GM12878 (cell line): Measurements from ENCODE around the gene DDX23. TPM values are rescaled to one million over a fixed set of nuclear protein-coding genes. Genes with fewer than 3 reads are reported as not detected.
A peak's percentile ranks its signal among the peaks of the same experiment; 100 is the strongest.

Experiments
- ATAC-seq: fragments of 200-7000 bp; cut with Tn5 transposase; 3 replicates; pipeline ENCODE4 v1.9.1; 2020; ENCODE audit warnings: mild to moderate bottlenecking, moderate library complexity
- BruUV-seq: library from RNA; stranded (reverse); fragments of 400-500 nt; replicated peaks from 2 replicates; lab custom pipeline; 2021; lab: Mats Ljungman, UMichigan
- CTCF ChIA-PET: fragments of 300-600 bp; sonication (Branson Sonifier 250); formaldehyde crosslinking; extraction: SDS; loops from one replicate; lab custom pipeline; 2021; ENCODE audit warnings: inconsistent platforms; lab: Yijun Ruan, JAX
- POLR2A ChIA-PET: fragments of 350-600 bp; formaldehyde crosslinking; extraction: SDS; loops from one replicate; lab custom pipeline; 2021; ENCODE audit warnings: inconsistent platforms; lab: Charles Lee
- RAD21 ChIA-PET: fragments of 300-600 bp; sonication (Branson Sonifier 250); formaldehyde crosslinking; loops from one replicate; lab custom pipeline; 2023; ENCODE audit warnings: antibody characterized with exemption; ENCODE audit not compliant: unreplicated experiment; lab: Charles Lee
- SMC1A ChIA-PET: fragments of 300-600 bp; sonication (Branson Sonifier 250); formaldehyde crosslinking; loops from one replicate; lab custom pipeline; 2023; ENCODE audit not compliant: unreplicated experiment, uncharacterized antibody; lab: Charles Lee
- DNase-seq: peaks from one replicate; pipeline ENCODE4 v3.0.0-alpha.2; 2011; ENCODE audit warnings: low read depth, low spot score
- FAIRE-seq: peaks from 3 replicates; lab custom pipeline; 2011; peaks lifted over from hg19 to GRCh38; lab: Jason Lieb, UNC
- H2AFZ ChIP-seq: 2 replicates; pipeline ENCODE4 v1.6.0; 2011; ENCODE audit warnings: low read depth, low read length, control low read depth; ENCODE audit not compliant: control insufficient read depth
- H3K27ac ChIP-seq: 2 replicates; pipeline ENCODE4 v1.5.1; 2011; ENCODE audit warnings: control low read depth; ENCODE audit not compliant: control insufficient read depth, insufficient read depth
- H3K27me3 ChIP-seq, 2 experiments: replicated peaks in 1 of 2; 2 replicates each; pipeline versions ENCODE4 v1.6.0 to v1.6.1; 2011; ENCODE audit warnings: low read length in 1 of 2; ENCODE audit not compliant: control insufficient read depth in 2 of 2, insufficient read depth in 2 of 2
- H3K36me3 ChIP-seq, 2 experiments: 2 replicates each; pipeline ENCODE4 v1.5.1; 2011; ENCODE audit warnings: low read length in 1 of 2; ENCODE audit not compliant: control insufficient read depth in 2 of 2, insufficient read depth in 2 of 2
- H3K4me1 ChIP-seq: 2 replicates; pipeline ENCODE4 v1.6.1; 2011; ENCODE audit warnings: mild to moderate bottlenecking, low read length, moderate library complexity, mixed read lengths; ENCODE audit not compliant: control insufficient read depth, insufficient read depth
- H3K4me2 ChIP-seq: 2 replicates; pipeline ENCODE4 v1.6.0; 2011; ENCODE audit warnings: control low read depth; ENCODE audit not compliant: control insufficient read depth, insufficient read depth
- H3K4me3 ChIP-seq: fragments of 200-600 bp; sonication (generic); 2 replicates; pipeline ENCODE4 v1.5.1; 2016
- H3K79me2 ChIP-seq: 2 replicates; pipeline ENCODE4 v1.6.0; 2011; ENCODE audit warnings: low read length; ENCODE audit not compliant: control insufficient read depth, insufficient read depth
- H3K9ac ChIP-seq: 2 replicates; pipeline ENCODE4 v1.8.0; 2011; ENCODE audit warnings: low read length, control low read depth, mixed read lengths; ENCODE audit not compliant: control insufficient read depth, insufficient read depth
- H3K9me3 ChIP-seq: replicated peaks from 3 replicates; pipeline ENCODE4 v1.5.1; 2011; ENCODE audit warnings: mild to moderate bottlenecking, low read length; ENCODE audit not compliant: control insufficient read depth, insufficient read depth
- H4K20me1 ChIP-seq: 2 replicates; pipeline ENCODE4 v1.6.0; 2011; ENCODE audit not compliant: control insufficient read depth, insufficient read depth
- BHLHE40 ChIP-seq, 2 experiments: fragments of 450-650 bp in 1 of 2; IDR thresholded peaks; 2 replicates each; pipeline ENCODE4 v1.6.1; 2011 to 2017; ENCODE audit warnings: low read depth in 2 of 2, borderline replicate concordance in 1 of 2, improper control_type of control experiment in 1 of 2, low read length in 1 of 2, mild to moderate bottlenecking in 1 of 2
- CREM ChIP-seq: IDR thresholded peaks from 2 replicates; pipeline ENCODE4 v1.6.1; 2014; ENCODE audit warnings: antibody characterized with exemption, low read depth
- NR2C1 ChIP-seq: fragments of 450-650 bp; IDR thresholded peaks from 2 replicates; pipeline ENCODE4 v1.6.1; 2017; ENCODE audit warnings: antibody characterized with exemption, mild to moderate bottlenecking, moderate library complexity
- PML ChIP-seq: IDR thresholded peaks from 2 replicates; pipeline ENCODE4 v1.6.1; 2012; ENCODE audit warnings: low read length, inconsistent platforms
- RFX5 ChIP-seq: IDR thresholded peaks from 2 replicates; pipeline ENCODE4 v1.6.1; 2011; ENCODE audit warnings: low read depth, low read length, improper control_type of control experiment
- TCF12 ChIP-seq: IDR thresholded peaks from 2 replicates; pipeline ENCODE4 v1.6.1; 2011; ENCODE audit warnings: low read depth, mild to moderate bottlenecking, low read length
- YBX1 ChIP-seq: fragments of 450-650 bp; IDR thresholded peaks from 2 replicates; pipeline ENCODE4 v1.6.1; 2016; ENCODE audit warnings: antibody characterized with exemption
- WGBS: methylation state at CpG from one replicate; pipeline ENCODE4 v1.1.6; 2016; ENCODE audit warnings: low lambda C conversion rate; ENCODE audit not compliant: insufficient replicate concordance, insufficient coverage; ENCODE audit errors: missing lambda C conversion rate; 5-methylcytosine and 5-hydroxymethylcytosine counted together
- in situ Hi-C: fragments of 300-500 bp; cut with MboI; formaldehyde crosslinking; loops from 9 replicates; pipeline ENCODE4 v1.14.3; 2018; ENCODE audit warnings: mixed read lengths
- intact Hi-C: fragments of 100-400 bp; cut with micrococcal nuclease; formaldehyde crosslinking; loops from one replicate; pipeline ENCODE4 v1.14.2; 2022; ENCODE audit not compliant: unreplicated experiment
- polyA plus RNA-seq, 11 experiments: library from polyadenylated mRNA; depleted of rRNA in 4 of 11; unstranded in 6 of 11; stranded (reverse) in 5 of 11; fragments of >200 nt; fragmentation: Nextera tagmentation in 4 of 11; fragmentation: Illumina TruSeq in 1 of 11; extraction: Ambion mirVana in 4 of 11; extraction: Trizol in 1 of 11; gene quantifications; 1 replicate in 1 of 11; 2 replicates in 10 of 11; pipeline versions ENCODE4 v1.2.1 to v1.2.3, GENCODE V29; 2011 to 2016; ENCODE audit warnings: inconsistent platforms in 2 of 11, missing spikeins in 2 of 11, low read depth in 1 of 11
- total RNA-seq, 4 experiments: library from RNA; depleted of rRNA in 3 of 4; stranded (reverse); fragments of >200 nt in 3 of 4; fragmentation: Illumina TruSeq in 1 of 4; extraction: Trizol in 1 of 4; gene quantifications; 2 replicates each; pipeline versions ENCODE4 v1.2.1 to v1.2.3, GENCODE V29; 2013 to 2021
- TF ChIP-seq, protein P1 (sequence below): fragments of 450-650 bp; conservative IDR thresholded peaks from 2 replicates; pipeline ENCODE4 v1.6.1; 2017; ENCODE audit warnings: mild to moderate bottlenecking, moderate library complexity

Gene DDX23
- total and polyA plus RNA-seq, 10 of the 15 experiments (the other 5 are each of a cell fraction or from before 2014, with no cell fraction given) = 25.8 to 107 (median 77.4) TPM

GRCh38 chr12:48788854-48789775, 62.8 kb downstream of the DDX23 start, which contains the start of gene ADCY6:
ADCY6 (minus strand) TSS chr12:48789089; CDS start chr12:48783434, 5,655 bp downstream.
- Histone ChIP-seq H2AFZ (no peak within 1 kb of the TSS), H3K9me3 (no peaks in the 10 kb centered on the region), H3K36me3 (no peaks in the 10 kb centered on the region), H3K4me1 (no peaks in the 10 kb centered on the region), H3K79me2 (no peaks in the 10 kb centered on the region), H3K4me2 (no peak within 1 kb of the TSS), H3K27me3 (no peaks in the 10 kb centered on the region), H4K20me1 (no peaks in the 10 kb centered on the region), H3K4me3 (peak within 1 kb of the TSS; percentile 11; the same call in 1 of the 2 replicates), H3K27ac (no peak within 1 kb of the TSS), H3K9ac (no peak within 1 kb of the TSS)
- TF ChIP-seq NR2C1 (peak; percentile 67; the same call in 1 of the 2 replicates), TCF12 (0 out of 2 replicates have a peak, but pooled peaks have one; percentile 26), RFX5 (no peak), PML (no peak), YBX1 (no peak), CREM (no peak), BHLHE40 (IDR thresholded peaks at IDR 0.05; ENCODE audit: borderline replicate concordance in 1 of 2, low read depth in 2 of 2, low read length in 1 of 2) (peak in 1 of 2 experiments; percentile 36; a peak in 1 of 4 replicates)
- TF ChIP-seq, protein P1, sequence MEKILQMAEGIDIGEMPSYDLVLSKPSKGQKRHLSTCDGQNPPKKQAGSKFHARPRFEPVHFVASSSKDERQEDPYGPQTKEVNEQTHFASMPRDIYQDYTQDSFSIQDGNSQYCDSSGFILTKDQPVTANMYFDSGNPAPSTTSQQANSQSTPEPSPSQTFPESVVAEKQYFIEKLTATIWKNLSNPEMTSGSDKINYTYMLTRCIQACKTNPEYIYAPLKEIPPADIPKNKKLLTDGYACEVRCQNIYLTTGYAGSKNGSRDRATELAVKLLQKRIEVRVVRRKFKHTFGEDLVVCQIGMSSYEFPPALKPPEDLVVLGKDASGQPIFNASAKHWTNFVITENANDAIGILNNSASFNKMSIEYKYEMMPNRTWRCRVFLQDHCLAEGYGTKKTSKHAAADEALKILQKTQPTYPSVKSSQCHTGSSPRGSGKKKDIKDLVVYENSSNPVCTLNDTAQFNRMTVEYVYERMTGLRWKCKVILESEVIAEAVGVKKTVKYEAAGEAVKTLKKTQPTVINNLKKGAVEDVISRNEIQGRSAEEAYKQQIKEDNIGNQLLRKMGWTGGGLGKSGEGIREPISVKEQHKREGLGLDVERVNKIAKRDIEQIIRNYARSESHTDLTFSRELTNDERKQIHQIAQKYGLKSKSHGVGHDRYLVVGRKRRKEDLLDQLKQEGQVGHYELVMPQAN = no peak
- 0% methylated on average over 16 of the region's 86 CpGs for WGBS
- no peak for FAIRE-seq
- CTCF ChIA-PET = interaction anchor here (0.6 to 3.0 kb wide), 6 partner anchors 26 to 247 kb away, joined by 3 to 31 read pairs (median 3); partner anchors contain the start of gene DDX23
- SMC1A ChIA-PET = interaction anchor here (1.0 to 2.3 kb wide), 4 partner anchors 16 to 36 kb away, joined by 3 to 14 read pairs (median 4); no protein-coding TSS in a partner anchor
- intact Hi-C loops = no loop called here
- DNase-seq = no peak
- POLR2A ChIA-PET = interaction anchor here (0.6 to 2.2 kb wide), 4 partner anchors 11 to 77 kb away, joined by 3 to 9 read pairs (median 3); partner anchors contain the start of gene RND1
- BruUV-seq = no TSS peak
- in situ Hi-C loops = no loop called here
- ATAC-seq = peak; percentile 78
- RAD21 ChIA-PET = interaction anchor here (1.1 to 2.1 kb wide), 3 partner anchors 36 to 169 kb away, joined by 3 to 16 read pairs (median 5); no protein-coding TSS in a partner anchor
